GM12891 (cell line): ENCODE measurements around the gene CLEC4G.

Source experiments
- DNase-seq: peaks from one replicate; pipeline ENCODE4 v3.0.0; 2011; ENCODE audit warnings: low spot score; ENCODE audit not compliant: insufficient read length
- FAIRE-seq: peaks from 2 replicates; lab custom pipeline; 2011; peaks lifted over from hg19 to GRCh38; lab: Jason Lieb, UNC
- PAX5 ChIP-seq: IDR thresholded peaks from 2 replicates; pipeline ENCODE4 v1.6.1; 2011; ENCODE audit warnings: low read length, moderate library complexity, mild to moderate bottlenecking; ENCODE audit not compliant: insufficient read depth, severe bottlenecking
- POLR2A ChIP-seq: IDR thresholded peaks from 2 replicates; pipeline ENCODE4 v1.6.1; 2011; ENCODE audit warnings: low read depth, low read length, control low read depth
- POLR2AphosphoS5 ChIP-seq: IDR thresholded peaks from 2 replicates; pipeline ENCODE4 v1.6.1; 2011; ENCODE audit warnings: low read depth, low read length, control low read depth
- POU2F2 ChIP-seq: IDR thresholded peaks from 2 replicates; pipeline ENCODE4 v1.6.1; 2011; ENCODE audit warnings: low read depth, mild to moderate bottlenecking, control low read depth, low read length, moderate library complexity
- SPI1 ChIP-seq: IDR thresholded peaks from 2 replicates; pipeline ENCODE4 v1.6.1; 2011; ENCODE audit warnings: low read depth, low read length, control low read depth
- TAF1 ChIP-seq: IDR thresholded peaks from 2 replicates; pipeline ENCODE4 v1.6.1; 2011; ENCODE audit warnings: low read depth, low read length, control low read depth

The CLEC4G gene

DNA sequence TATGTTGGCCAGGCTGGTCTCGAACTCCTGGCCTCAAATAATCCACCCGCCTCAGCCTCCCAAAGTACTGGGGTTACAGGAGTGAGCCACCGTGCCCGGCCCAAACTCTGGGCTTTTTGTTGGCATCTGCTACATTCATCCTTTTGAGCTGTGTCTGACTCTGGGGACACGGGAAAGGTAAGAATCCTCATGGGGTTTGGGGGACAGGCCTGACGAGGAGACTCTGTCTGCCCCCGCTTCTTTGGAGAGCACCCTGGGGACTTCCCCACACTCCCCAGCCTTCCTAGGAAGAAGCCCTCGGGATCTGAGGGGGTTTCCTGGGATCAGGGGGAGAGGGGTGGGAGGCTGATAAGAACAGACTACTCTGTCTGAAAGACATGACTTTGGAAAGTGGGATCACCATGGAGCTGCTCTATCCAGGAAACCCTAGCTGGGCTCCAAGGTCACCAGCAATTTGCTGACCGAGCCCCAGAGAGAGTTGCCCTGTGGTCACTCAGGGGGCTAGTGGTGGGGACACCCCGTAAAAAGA, 21.9 kb downstream of the CLEC4G start:
- FAIRE-seq (no peak), DNase-seq (no peak)
- TF ChIP-seq PAX5, result no peak
- no peak for TF ChIP-seq TAF1
- TF ChIP-seq POU2F2, result no peak
- no peak for TF ChIP-seq SPI1
- no peak for TF ChIP-seq POLR2A

GRCh38 chr19:7706955-7707456, 24.9 kb downstream of the CLEC4G start:
- FAIRE-seq (no peak), DNase-seq (no peak)
- no peak for TF ChIP-seq POU2F2
- no peak for TF ChIP-seq PAX5
- no peak for TF ChIP-seq TAF1
- TF ChIP-seq SPI1, result no peak
- TF ChIP-seq POLR2A, result no peak
- TF ChIP-seq POLR2AphosphoS5, result no peak

DNA sequence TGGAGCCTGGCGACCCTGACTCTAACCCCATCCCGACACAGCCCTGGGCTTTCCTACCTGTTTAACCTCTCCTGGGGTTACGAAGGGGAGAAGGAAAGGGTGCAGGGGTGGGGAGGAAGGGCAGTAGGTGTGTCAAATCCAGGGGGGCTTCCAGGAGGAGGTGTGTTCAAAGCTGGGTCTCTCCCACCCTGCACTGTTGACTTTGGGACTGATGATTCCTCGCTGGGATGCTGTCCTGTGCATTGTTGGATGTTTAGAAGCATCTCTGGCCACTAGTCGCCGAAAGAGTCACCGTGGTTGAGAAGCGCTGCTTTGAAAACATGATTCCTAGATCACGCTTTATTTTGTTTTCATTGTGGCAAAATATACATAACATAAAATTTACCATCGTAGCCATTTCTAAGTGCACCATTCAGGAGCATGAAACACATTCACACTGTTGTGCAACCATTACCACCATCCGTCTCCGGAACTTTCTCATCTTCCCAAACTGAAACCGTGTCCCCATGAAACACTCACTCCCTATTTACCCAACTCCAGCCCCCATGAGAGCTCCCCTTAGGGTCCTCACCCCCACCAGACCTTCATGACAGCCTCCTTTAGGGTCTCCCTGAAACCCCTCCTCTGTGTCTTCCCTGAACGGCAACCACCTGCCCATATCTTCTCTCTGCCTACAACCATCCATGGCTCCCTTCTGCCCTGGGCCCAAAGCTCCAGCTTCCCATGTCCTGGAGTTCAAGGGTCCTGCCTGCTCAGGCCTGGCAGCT, 25.5 kb downstream of the CLEC4G start:
- FAIRE-seq (no peak), DNase-seq (no peak)
- TF ChIP-seq POLR2A (no peak), SPI1 (no peak), POU2F2 (no peak), TAF1 (no peak), PAX5 (no peak), POLR2AphosphoS5 (no peak)

- peak; percentile 86 for TF ChIP-seq POU2F2
- TF ChIP-seq TAF1, result peak; percentile 25; the same call in 1 of the 2 replicates
- peak; percentile 90 for TF ChIP-seq SPI1
- peak; percentile 60 for TF ChIP-seq PAX5
- TF ChIP-seq POLR2AphosphoS5, result peak; percentile 52; the same call in 1 of the 2 replicates
- no peak for TF ChIP-seq POLR2A
- FAIRE-seq (peak; percentile 97), DNase-seq (peak; percentile 57)
These were observed 26.3 kb downstream of the CLEC4G start for GRCh38 chr19:7705387-7706187.

DNA sequence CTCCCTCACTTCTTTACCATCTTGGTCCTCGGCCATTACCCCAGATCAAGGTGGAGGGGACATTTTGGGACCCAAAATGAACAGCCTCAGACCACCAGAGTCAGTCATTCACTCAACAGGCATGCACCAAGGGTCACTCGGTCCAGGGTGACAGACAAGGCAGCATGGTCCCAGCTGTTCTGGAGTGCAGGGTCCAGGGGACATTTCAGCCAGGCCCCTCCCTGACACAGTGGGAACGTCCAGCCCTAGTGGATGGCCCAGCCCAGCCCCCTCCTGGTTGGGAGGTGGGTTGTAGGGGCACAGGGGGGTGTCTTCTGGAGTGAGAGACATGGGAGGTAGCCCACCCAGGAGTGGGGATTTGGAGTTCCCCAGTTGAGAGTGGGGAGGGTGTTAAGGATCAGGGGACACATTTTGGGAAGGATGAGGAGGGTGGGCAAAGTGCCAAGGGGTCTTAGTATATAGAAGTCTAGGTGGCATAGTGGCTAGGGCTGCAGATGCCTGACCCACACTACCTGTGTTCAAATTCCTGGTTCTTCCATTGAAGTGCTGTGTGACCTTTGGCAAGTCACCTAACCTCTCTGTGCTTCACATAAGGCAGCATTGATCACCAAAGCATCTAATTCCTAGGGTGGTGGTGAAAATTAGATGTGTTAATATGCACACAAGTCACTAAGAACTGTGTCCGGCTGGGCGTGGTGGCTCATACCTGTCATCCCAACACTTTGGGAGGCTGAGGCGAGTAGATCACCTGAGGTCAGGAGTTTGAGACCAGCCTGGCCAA, 27.4 kb downstream of the CLEC4G start:
- FAIRE-seq (peak; percentile 86), DNase-seq (no peak)
- no peak for TF ChIP-seq SPI1
- no peak for TF ChIP-seq POU2F2
- no peak for TF ChIP-seq TAF1
- no peak for TF ChIP-seq POLR2A
- no peak for TF ChIP-seq POLR2AphosphoS5
- TF ChIP-seq PAX5, result no peak

DNA sequence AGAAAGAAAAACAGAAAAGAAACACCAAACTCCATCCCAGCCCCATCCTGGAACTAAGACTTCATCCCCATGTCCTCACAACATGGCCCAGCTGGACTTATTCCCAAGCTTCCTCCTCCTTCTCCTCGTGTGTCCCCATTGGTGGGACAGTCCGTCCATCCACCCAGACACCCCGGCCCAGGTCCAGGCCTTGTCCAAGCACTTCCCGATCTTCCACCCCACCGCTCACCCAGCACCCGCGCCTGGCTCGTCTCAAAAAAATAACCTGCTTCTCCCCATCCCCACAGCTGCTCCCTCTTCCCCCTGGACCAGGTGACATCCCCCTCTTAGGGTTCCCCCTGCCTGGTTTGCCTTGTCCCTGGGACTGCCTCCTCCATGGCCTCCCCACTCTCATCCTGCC, 28.6 kb downstream of the CLEC4G start:
- no peak for DNase-seq
- peak; percentile 72 for FAIRE-seq
- no peak for TF ChIP-seq PAX5
- TF ChIP-seq POU2F2, result no peak
- TF ChIP-seq TAF1, result no peak
- no peak for TF ChIP-seq SPI1
- no peak for TF ChIP-seq POLR2AphosphoS5
- no peak for TF ChIP-seq POLR2A

DNA sequence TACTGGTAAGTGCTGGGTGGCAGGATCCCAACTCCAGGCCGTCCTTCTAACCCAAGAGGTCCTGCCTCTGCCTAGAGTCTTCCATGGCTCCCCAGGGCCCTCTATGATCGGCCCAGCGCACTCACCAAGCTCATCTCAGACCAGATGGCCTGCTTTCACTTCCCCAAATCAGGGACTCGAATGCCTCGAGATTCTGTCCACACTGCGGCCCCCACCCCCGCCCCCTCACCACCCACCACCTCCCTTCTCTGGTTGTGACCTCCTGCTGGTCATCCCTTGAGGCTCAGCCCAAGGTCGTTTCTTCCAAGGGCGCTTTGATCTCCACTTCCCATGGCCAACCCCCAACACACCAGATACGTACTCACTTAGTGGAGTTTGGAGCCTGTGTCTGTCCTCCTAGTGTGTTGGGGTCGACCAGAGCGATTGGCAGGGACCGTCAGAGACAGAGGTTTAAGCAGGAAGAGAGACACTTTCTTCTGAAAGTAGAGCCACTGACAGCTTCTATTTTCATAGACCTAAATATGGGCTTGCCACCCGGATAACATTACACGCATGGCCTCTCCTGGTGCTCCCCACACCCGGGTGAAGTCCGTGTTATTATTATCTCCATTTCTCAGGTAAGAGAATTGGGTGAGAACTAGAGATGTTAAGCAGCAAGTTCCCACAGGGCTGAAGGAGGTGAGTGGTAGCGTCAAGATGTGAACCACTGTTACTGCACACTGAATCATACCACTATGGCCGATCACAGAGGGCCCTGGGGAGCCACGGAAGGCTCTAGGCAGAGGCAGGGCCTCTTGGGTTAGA, 30.1 kb downstream of the CLEC4G start, which contains the start of gene FCER2:
FCER2 (minus strand) TSS at position 478 of the 804 bp plus-strand sequence. CDS start 2,371 bp downstream, outside the sequence.
- FAIRE-seq, result peak; percentile 99
- TF ChIP-seq SPI1 (peak; percentile 96), TAF1 (peak; percentile 76; the same call in 1 of the 2 replicates), POU2F2 (peak; percentile 39), PAX5 (peak; percentile 69), POLR2A (peak; percentile 86), POLR2AphosphoS5 (peak; percentile 83)
- DNase-seq, result no peak

DNA sequence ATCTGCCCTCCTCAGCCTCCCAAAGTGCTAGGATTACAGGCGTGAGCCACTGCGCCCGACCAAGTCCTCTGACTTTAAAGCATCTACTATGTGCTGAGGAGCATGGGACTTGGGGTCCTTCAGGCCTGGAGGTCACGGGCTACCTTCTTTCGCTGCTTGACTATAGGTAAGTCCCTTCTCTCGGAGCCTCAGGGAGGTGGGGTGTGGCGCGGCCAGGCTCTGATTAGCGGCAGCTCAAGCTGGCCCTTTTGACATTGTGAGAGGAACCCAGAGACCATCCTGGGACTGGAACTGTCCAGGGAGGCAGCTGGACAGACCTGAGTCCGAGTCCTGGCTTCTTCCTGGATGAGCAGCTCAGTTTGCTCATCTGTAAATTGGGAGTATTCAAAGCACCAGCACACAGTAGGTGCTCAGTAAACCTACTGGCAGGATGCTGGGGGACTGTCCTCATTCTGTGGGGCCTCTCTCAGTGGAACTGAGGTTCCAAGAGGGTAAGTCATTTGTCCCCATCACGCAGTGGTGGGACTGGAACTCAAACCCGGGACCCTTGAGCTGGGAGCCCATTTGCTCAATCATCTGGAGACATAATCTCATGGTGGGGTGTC, 30.8 kb downstream of the CLEC4G start:
- DNase-seq (no peak), FAIRE-seq (no peak)
- no peak for TF ChIP-seq POU2F2
- TF ChIP-seq POLR2AphosphoS5, result 0 out of 2 replicates have a peak, but pooled peaks have one; percentile 9
- TF ChIP-seq SPI1, result no peak
